ENCODE measurements around the gene EGFR.

The EGFR gene

DNA sequence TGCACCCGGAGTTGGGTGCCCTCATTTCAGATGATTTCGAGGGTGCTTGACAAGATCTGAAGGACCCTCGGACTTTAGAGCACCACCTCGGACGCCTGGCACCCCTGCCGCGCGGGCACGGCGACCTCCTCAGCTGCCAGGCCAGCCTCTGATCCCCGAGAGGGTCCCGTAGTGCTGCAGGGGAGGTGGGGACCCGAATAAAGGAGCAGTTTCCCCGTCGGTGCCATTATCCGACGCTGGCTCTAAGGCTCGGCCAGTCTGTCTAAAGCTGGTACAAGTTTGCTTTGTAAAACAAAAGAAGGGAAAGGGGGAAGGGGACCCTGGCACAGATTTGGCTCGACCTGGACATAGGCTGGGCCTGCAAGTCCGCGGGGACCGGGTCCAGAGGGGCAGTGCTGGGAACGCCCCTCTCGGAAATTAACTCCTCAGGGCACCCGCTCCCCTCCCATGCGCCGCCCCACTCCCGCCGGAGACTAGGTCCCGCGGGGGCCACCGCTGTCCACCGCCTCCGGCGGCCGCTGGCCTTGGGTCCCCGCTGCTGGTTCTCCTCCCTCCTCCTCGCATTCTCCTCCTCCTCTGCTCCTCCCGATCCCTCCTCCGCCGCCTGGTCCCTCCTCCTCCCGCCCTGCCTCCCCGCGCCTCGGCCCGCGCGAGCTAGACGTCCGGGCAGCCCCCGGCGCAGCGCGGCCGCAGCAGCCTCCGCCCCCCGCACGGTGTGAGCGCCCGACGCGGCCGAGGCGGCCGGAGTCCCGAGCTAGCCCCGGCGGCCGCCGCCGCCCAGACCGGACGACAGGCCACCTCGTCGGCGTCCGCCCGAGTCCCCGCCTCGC, at the start of gene EGFR:
EGFR (plus strand) TSS at position 657 of the 830 bp plus-strand sequence. CDS start 261 bp downstream, outside the sequence.
- DNase-seq (ENCODE audit: low read depth, low spot score): no peak

DNA sequence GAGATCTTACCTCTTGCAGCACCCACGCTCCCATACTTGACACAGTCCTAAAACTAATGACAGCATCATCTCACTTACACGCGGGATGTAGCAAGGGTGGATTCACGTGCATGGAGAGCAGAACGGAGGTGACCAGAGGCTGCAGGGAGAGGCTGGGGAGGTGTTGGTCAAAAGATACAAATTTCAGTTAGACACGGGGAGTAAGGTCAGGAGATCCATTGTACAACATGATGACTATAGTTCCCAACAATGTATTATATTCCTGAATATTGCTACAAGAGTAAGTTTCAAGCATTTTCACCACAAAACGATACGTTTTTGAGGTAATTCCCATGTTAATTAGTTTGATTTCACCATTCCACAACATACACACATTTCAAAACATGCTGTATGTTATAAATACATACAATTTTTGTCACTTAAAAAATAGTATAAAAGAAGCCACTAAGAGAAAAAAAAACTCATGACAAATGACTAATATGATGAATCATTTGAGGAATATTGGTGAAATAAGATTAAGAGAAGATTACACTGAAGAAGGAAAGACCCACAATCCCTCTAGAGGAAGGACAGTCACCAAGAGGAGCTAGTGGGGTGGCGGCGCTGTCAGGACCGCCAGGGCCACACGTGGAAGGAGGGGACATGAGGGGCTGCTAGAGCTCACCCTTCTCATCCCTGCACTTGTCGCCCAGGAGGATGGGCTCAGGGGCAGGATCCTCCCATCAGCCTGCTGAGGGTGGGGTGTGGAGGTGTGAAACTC, 49.4 kb upstream of the EGFR start:
- no peak for DNase-seq (ENCODE audit: low read depth, low spot score)

DNA sequence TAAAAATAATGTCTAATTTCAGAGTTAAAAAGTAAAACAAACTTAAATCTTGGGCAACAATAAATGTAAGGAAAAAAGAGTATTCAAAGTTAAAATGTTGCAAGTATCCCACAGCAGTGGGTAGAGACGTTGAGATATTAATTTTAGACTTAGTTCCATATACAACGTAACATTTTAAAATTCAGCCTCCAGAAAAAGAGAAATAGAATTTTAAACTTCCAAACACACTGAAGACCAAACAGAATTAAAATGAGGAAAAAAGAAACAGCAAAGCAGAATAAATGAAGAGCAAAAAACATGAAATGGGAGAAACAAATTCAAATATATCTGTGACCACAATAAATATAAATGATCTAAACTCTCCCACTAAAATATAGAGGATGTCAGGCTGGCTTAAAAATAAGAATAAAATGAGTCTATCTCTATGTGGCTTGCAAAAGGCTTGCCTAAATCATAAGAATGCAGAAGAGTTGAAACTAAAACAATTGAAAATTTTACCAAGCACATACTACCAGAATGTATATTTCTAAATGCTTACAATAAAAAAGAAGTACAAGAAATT, 46.0 kb upstream of the EGFR start:
- DNase-seq (ENCODE audit: low read depth, low spot score): no peak

DNA sequence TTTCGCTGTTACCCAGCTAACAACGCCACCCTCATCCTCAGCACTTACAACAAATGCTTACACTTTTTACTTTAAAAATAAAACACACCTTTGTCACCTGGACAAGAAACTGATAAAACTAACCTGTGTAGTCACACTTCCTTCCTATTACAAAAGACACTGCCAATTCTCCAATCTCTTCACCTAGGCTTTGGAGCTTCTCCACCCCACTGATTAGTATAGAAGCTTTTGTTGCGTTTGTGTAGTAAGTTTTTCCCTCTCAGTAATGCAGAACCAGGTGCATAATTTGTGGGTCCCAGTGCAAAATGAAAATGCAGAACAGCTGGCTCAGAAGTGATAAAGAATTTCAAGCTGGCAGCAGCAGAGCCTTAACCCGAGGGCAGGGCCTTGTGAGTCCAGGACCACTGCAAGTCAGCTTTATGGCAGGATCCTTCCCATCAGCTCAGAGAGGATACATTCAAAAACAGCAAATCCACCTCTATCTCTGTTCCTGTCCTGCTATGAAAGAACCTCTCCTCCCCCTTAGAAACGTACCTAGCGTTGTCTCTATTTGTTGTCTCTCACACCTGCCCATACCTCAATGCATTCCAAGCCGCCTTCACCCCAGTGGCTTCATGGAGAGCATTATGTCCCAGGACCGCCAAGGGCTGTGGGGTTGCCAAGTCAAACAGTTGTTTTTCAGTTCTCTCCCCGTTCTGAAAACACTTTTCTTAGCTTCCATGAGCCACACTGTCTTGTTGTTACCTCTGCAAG, 40.3 kb upstream of the EGFR start:
- no peak for DNase-seq (ENCODE audit: low read depth, low spot score)

DNA sequence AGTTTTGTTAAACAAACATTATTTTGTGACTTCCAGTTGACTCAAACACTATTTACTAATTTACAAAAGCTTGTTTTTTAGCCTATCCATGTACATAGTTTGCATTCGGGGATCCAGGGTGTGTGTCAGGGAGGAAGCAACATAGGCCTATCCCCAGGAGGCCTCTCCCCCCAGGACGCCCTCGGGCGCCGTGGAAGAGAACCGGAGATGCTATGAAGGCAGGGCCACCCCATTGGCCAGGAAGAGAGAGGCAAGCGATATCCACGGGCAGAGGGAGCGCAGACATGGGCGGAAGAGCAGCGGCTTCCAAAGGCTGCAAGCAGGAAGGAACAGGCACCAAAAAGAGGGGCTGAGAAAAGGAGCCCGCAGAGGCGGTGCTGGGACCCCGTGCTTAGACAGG, 38.3 kb upstream of the EGFR start:
- no peak for DNase-seq (ENCODE audit: low read depth, low spot score)

DNA sequence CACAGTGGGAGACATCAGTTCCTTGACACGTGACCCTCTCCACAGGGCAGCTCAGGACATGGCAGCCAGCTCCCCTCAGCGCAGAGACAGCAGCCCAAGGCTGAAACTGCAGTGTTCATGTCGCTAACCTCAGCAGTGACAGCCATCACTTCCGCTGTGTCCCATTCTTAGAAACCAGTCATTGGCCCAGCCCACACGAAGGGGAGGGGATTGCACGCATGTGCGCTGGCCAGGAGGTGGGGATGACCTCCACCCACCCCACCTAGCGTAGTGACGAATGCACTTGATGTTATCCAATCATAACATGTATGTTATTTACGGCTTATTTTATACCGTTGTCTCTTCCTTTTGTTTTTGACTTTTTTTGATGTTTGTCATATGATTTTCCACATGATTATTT, 36.9 kb upstream of the EGFR start:
- DNase-seq (ENCODE audit: low read depth, low spot score): no peak

DNA sequence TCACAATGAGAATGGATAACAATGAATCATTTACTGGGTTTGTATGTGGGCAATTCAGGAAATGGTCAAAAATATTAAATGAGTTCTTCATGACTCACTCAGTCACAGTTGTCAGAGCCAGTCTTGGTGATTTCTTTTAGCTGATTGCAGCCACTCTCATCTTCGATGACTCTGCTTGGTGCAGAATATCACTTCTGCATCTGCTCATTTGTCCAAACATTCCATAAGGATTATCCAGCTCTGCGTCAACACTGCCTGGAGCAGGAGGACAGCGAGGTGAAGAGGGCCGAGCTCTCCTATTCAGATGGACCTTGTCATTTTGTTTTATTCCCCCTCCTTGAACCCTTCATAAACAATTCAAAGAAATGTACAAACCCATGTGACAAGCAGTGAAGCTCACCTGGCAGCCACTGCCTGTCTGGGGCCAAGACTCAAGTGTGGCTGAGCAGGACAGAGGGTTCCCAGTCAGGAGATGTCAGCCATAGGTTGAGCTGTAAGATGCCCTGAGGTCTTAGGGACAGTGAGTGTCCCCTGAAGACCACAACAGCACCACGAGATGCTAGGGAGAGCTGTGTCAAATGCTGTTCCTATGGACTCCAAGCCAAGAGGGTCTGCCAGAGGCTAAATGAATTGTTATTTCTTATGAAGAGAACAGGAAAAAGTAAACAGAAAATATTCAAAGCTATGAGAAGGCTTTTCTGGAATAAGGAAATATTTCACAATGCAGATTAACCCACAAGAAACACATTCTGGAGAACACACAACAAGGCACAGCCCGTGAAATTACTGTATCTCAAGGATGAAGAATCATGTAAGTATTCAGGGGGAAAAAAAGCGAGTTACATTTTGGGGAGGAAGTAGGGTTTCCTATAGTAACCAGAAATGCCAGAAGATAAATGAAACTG, 33.1 kb upstream of the EGFR start:
- no peak for DNase-seq (ENCODE audit: low read depth, low spot score)

DNA sequence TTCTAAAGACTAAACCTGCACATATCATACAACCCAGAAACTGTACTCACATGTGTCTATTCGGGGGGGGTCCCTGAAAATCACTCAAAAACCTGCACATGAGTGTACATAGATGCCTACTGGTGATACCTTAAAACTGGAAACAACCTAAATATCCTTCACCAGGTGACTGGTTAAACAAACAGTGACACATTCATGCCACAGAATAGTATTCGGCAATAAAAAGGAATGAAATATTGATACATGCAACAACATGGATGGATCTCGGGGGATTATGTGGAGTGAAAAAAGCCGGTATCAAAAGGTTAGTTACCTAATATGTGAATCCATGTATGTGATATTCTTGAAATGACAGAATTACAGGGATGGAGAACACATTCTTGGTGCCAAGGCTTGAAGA, 32.1 kb upstream of the EGFR start:
- DNase-seq (ENCODE audit: low read depth, low spot score): no peak

DNA sequence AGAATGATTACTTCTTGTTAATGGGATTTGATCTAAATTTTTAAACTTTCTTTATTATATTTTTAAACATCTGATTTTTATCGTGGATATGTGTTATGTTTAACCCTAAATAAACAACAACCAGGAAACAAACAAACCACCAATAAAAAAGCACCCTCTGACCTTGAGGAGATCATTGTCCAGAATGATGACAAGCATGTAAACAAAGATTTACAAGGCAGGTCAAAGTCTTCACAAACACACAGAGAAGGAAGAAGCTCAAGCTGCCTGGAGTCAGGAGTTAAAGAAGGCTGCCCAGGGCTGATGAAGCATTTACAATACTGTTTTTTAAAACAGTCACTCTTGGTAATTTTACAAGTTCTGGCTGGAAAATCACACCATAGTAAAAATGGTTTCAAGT, 31.0 kb upstream of the EGFR start:
- no peak for DNase-seq (ENCODE audit: low read depth, low spot score)

DNA sequence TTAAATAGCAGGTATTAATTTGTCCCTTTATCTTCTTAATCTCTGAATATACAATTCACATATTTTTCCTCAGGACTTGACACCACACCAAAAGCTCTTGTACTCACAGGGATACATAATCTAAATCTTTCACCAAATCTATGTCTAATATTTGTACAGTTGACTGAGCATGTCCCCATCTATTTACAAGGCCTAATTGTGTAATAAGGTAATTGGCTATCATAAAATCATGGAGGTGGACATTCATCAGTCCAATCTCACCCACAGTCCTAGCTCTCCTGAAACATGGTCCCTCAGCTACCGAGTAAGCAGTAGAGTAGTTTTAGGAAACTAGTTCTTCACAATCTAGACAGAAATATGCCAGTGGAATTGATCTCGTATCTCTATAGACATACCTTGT, 30.3 kb upstream of the EGFR start:
- no peak for DNase-seq (ENCODE audit: low read depth, low spot score)

DNA sequence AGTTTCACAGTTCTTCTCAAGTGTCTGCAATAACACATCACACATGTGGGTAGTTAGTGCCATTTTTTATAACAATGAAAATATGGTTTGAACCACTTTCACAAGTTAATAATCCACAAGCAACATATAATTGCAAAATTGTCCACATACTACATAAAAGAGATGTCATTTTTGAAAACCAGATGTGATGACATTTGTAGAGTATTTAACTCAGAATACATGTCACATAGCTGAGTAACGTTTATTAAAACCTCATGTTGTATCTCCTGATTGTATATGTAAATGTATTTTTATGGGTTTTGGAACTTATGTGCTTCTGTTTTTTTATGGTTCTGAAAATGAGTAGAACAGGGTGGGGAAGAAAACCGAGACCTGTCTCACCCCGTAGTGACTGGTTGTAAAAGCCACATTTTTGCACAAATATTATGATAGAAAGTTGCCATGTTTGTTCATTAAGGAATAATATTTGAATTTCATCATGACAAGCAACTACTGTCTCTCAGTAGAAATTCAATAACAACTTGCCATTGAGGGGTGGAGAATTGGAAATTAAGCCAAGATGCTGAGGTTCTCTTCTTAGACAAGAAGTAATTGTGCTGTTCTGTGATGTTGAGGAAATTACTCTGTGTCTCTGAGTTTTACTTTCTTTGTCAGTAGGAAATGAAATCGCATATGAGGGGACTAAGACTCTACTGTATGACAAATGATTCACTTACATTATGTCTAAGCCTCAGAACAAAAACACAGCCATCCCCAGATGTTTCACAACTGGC, 29.2 kb upstream of the EGFR start:
- no peak for DNase-seq (ENCODE audit: low read depth, low spot score)

DNA sequence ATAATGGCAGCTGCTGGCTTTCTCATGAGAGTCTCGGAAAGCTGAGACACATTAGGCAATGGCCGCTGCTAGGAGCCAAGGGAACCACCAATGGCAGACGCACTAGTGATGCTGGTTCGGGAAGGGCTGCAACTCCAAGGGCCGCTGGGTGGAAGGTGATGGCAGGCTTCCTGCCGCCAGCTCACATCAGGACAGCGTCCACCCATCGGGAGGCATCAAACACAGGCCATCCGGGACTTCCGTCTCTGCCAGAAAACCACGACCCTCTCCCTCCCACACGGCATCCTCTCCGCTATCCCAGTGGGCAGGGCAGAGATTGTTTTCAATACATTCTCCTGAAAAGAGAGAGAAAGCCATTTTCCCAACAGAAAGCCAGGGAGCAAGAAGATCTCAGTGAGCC, 27.5 kb upstream of the EGFR start:
- DNase-seq (ENCODE audit: low read depth, low spot score): no peak

DNA sequence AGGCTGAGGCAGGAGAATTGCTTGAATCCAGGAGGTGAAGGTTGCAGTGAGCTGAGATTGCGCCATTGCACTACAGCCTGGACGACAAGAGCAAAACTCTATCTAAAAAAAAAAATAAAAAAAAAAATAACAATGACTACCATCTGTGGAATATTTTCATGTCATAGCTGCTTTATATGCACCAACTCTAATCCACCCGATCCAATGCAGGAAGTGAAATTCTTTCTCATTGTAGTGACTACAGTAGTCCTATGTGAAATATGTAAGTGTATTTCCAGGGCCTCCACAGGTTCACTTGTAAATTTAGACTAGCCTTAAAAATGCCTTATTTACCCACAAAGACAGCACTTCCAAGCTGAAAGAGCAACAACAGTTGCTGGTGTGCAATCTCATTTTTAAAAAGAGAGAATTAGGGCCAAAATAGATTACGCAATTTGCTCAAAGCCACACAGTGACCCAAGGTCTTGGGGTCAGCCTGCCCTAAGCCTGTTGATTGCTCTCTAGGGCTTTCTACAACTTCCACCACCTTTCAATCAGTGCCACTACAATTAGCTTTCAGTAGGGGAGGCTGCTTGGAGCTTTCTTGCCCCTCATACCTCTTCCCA, 25.8 kb upstream of the EGFR start:
- no peak for DNase-seq (ENCODE audit: low read depth, low spot score)

DNA sequence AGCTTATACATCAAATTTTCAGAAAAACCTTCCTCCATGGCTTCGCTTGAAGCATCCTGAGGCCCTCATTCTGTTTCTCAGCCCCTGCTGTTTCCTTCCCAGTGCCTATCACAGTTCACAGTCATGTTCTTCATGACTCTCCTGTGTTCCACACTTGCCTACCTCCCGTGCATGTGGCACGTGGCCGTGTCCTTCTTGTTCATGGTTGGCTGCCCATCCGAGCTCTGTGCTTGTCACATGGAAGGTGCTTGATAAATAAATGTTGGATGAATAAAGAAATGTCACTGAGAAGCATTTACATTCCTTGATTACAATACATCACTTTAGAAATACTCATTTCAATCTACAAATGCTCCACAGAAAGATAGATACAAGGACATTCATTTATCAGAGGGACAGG, 23.7 kb upstream of the EGFR start:
- DNase-seq (ENCODE audit: low read depth, low spot score): no peak

DNA sequence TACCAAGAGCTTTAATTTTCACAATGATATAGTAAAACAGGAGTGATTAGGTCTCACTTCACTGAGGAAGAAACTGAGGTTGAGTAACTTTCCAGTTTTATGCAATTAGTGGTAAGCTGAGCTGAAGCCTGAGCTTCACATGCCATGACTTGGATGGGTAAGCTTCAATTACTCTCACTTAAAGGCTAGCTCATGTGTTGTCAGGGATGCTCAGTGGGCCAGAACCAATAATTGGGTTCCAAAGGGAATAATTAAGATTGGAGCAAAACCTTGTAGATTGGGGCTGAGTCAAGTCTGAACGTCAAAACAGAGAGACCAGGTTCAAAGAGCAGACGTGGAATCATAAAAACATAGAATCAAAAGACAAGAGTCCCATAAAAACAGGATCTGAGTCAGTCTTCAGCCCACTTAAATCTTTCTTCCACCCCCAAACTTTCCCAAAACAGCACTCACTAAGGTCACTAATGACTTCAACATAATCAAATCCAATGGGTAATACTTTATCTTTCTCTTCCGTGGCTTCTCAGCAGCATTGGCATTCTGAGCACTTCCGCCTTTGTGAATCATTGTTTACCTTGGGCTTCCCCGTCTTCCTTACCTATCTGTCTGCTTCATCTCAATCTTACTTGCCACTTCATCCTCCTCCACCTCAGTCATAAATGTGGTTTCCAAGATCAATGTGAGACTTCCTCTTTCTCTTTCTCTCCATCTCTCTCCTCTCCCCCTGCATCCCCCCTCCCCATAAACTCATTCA, 23.0 kb upstream of the EGFR start:
- DNase-seq (ENCODE audit: low read depth, low spot score): no peak

DNA sequence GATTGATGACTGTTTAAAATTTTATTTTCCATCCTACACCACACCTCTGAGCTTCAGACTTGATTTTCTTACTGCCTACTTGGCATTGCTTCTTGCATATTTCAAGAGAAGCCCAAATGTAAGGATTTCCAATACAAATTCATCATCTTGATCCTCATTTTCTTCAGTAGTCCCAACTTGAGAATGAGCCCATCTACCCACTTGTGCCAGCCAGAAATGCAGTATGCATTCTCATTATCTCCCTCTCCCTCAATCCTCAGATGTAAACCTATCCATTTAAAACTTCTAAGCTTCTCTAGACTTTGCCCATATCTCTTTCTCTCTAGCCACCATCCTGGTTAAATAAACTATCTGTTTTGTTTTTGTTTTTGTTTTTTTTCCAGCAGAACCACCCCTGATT, 22.4 kb upstream of the EGFR start:
- no peak for DNase-seq (ENCODE audit: low read depth, low spot score)

DNA sequence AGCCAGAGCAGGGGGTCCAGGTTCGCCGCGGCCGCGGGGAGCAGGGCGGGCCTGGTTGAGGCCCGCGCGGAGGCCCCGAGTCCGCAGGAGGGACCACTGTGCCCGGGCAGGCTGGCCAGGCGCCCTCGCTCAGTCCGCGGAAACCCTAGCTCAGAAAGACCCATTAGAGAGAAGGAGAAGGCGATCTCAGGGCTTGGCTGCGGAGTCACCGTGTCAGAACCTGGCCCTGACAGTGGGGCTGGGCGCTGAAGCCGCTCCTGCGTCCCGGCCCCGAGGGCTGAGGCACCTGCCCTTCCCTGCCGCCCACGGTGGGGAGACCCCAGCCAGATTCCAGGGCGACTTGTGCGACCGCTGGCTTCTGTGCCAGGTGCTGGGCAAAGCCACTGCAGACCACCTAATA, 14.2 kb upstream of the EGFR start:
- no peak for DNase-seq (ENCODE audit: low read depth, low spot score)

DNA sequence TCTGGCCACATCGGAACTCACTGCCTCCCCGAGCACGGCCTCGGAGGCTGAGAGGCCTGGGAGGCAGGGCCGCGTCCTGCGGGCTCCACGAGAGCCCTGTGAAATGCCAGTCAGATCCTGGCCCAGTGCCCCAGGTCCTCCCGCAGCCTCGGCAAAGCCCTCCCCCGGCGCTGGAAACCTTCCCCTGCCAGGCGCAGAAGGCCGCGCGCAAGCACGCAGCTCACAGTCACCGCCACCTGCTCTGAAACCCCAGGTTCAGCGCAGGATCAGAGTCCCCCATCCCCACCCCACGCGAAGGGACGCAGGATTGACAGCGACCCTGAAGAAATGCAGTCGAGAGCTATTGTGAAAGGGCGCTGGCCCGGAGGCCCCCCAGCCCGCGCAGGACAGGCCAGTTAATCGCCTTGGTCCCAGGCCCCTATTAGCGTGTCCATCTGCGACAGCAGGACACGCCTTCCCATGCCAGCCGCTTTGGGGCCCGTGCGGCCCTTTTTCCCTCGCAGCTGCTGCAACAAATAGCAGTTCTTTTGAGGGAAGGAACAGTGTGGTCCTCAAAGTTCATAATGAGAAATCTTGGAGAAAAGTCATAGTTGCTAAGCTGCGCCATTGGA, 13.5 kb upstream of the EGFR start:
- no peak for DNase-seq (ENCODE audit: low read depth, low spot score)

DNA sequence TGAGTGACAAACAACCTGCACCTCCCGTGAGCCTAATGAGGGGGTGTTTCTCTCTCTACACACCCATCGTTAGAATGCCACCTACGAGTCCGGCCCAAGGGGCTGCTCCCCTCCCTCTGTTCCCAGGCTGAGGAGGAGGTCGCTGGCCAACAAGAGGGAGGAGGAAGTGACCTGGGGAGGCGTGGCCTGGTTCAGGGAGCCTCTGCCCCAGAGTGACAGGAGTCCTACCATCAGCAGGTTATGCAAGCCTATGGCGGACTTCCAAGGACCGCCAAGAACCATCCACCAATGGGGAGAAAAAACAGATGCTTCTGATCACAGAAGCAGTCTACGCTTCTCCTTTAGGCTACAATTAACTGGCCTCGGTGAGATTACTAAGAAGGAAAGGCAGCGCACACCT, 12.3 kb upstream of the EGFR start:
- no peak for DNase-seq (ENCODE audit: low read depth, low spot score)
